ENCODE results near the gene FAM83G. TPM values are rescaled to one million over a fixed set of nuclear protein-coding genes. Genes with fewer than 3 reads are reported as not detected.
"Not testable (repeated sequence)": the region's sequence is repeated elsewhere in the genome, so short reads cannot be mapped to it uniquely, and the experiment has no call there.

The FAM83G gene
- total RNA-seq, 2 donors from 2014 or later: 24.4 to 24.8 TPM

DNA sequence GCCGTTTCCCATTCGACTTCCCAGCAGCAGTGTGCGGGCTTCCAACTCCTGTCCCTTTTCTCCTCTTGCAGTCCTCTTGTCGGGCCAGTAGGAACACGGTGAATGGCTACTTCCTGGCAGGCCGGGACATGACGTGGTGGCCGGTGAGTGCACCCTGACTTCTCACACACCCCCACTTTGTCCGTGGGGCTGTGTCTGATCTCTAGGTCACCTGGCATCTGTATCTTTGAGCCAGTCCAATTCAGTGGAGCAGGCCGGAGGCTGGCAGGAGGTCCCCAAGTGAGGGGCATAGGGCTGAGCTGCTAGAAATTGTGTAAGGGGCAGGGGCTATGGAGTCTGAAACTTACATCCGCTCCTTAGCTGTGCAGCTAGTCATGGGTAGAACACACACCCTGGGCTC is 46.0 kb downstream of the FAM83G start:
- no peak for DNase-seq
- intact Hi-C loops (cut with DNase I): loop anchor here (10.0 kb wide), 1 partner anchor 144 kb away; no protein-coding TSS in a partner anchor
- no peaks in the 10 kb centered on the region for H3K4me1 ChIP-seq
- no peaks in the 10 kb centered on the region for H3K27me3 ChIP-seq
- TF ChIP-seq, protein P1, sequence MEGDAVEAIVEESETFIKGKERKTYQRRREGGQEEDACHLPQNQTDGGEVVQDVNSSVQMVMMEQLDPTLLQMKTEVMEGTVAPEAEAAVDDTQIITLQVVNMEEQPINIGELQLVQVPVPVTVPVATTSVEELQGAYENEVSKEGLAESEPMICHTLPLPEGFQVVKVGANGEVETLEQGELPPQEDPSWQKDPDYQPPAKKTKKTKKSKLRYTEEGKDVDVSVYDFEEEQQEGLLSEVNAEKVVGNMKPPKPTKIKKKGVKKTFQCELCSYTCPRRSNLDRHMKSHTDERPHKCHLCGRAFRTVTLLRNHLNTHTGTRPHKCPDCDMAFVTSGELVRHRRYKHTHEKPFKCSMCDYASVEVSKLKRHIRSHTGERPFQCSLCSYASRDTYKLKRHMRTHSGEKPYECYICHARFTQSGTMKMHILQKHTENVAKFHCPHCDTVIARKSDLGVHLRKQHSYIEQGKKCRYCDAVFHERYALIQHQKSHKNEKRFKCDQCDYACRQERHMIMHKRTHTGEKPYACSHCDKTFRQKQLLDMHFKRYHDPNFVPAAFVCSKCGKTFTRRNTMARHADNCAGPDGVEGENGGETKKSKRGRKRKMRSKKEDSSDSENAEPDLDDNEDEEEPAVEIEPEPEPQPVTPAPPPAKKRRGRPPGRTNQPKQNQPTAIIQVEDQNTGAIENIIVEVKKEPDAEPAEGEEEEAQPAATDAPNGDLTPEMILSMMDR (IDR thresholded peaks at IDR 0.05): no peak
- no peaks in the 10 kb centered on the region for H3K36me3 ChIP-seq
- no peak overlapping the region for H3K27ac ChIP-seq
- no peaks in the 10 kb centered on the region for H3K9me3 ChIP-seq
- H3K9ac ChIP-seq (ENCODE audit: low read depth in 2 of 2, low read length in 2 of 2): no peak overlapping the region
- no peak overlapping the region for H3K4me3 ChIP-seq

DNA sequence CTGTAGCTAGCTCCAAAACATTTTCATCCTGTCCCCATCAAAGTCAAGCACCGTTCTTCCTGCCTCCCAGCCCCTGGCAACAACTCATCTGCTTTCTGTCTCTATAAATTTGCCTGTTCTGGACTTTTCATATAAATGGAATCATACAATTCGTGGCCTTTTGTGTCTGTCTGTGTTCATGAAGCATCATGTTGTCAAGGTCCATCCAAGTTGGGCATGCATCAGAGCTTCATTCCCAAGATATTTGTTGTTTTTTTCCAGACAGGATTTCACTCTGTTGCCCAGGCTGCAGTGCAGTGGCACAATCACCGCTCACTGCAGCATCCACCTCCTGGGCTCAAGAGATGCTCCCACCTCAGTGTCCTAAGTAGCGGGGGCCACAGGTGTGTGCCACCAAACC is 46.7 kb downstream of the FAM83G start:
- Histone ChIP-seq H3K36me3 (no peaks in the 10 kb centered on the region), H3K4me3 (no peak overlapping the region), H3K4me1 (no peaks in the 10 kb centered on the region), H3K27me3 (no peaks in the 10 kb centered on the region), H3K27ac (no peak overlapping the region), H3K9ac (ENCODE audit: low read depth in 2 of 2, low read length in 2 of 2) (no peak overlapping the region), H3K9me3 (no peaks in the 10 kb centered on the region)
- TF ChIP-seq, protein P1 (IDR thresholded peaks at IDR 0.05): no peak
- intact Hi-C loops (cut with DNase I): loop anchor here (10.0 kb wide), 1 partner anchor 143 kb away; no protein-coding TSS in a partner anchor
- DNase-seq: no peak

DNA sequence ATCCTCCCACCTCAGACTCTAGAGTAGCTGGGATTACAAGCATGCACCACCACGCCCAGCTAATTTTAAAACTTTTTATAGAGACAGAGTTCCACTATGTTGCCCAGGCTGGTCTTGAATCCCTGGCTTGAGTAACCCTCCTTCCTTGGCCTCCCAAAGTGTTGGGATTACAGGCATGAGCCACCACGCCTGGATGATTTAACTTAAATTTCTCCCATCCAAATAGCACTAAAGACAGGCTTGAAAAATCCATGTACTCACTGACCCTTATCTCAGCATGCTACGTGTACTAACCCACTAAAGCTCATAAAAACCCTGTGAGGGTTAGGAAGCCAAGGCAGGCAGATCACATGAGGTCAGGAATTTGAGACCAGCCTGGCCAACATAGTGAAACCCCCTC is 48.0 kb downstream of the FAM83G start:
- intact Hi-C loops (cut with DNase I): loop anchor here (10.0 kb wide), 1 partner anchor 142 kb away; no protein-coding TSS in a partner anchor
- no peak overlapping the region for H3K4me3 ChIP-seq
- H3K27me3 ChIP-seq: no peaks in the 10 kb centered on the region
- no peaks in the 10 kb centered on the region for H3K4me1 ChIP-seq
- DNase-seq: no peak
- H3K27ac ChIP-seq: no peak overlapping the region
- no peaks in the 10 kb centered on the region for H3K36me3 ChIP-seq
- no peaks in the 10 kb centered on the region for H3K9me3 ChIP-seq
- no peak overlapping the region for H3K9ac ChIP-seq (ENCODE audit: low read depth in 2 of 2, low read length in 2 of 2)
- TF ChIP-seq, protein P1 (IDR thresholded peaks at IDR 0.05): no peak

DNA sequence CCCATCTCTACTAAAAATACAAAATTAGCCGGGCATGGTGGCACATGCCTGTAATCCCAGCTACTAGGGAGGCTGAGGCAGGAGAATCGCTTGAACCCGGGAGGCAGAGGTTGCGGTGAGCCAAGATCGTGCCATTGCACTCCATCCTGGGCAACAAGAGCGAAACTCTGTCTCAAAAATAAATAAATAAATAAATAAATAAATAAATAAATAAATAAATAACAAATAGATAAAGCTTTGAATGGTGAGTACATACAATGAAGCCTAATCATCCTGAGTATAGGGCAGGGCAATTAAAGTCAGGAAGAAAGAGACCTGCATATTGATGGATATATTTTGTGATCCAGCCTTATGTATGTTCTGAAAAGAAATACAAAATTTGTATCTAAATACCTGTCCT is 48.5 kb downstream of the FAM83G start:
- H3K27ac ChIP-seq; DNase-seq; H3K9ac ChIP-seq (ENCODE audit: low read depth in 2 of 2, low read length in 2 of 2); H3K4me3 ChIP-seq; H3K27me3 ChIP-seq; H3K9me3 ChIP-seq; H3K36me3 ChIP-seq; H3K4me1 ChIP-seq: not testable (repeated sequence)
- intact Hi-C loops (cut with DNase I): loop anchor here (10.0 kb wide), 1 partner anchor 141 kb away; no protein-coding TSS in a partner anchor

DNA sequence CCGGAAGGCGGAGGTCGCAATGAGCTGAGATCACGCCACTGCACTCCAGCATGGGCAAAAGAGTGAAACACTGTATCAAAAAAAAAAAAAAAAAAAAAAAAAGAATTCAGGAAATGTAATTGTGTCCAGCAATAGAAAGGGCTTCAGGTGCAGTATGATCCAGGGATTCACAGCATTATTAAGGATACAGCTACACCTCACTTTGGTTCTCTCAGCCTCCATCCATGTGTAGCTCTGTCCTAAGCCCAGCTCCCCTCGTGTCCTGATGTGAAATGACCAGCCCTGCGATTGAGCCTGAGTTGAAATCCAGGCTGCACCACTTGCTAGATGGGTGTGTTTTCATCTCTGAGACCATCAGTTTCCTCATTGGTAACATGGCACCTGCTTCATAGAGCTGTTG is 49.6 kb downstream of the FAM83G start:
- Histone ChIP-seq H3K36me3 (no peaks in the 10 kb centered on the region), H3K4me1 (no peaks in the 10 kb centered on the region), H3K9ac (ENCODE audit: low read depth in 2 of 2, low read length in 2 of 2) (no peak overlapping the region), H3K27me3 (no peaks in the 10 kb centered on the region), H3K27ac (no peak overlapping the region), H3K9me3 (no peaks in the 10 kb centered on the region), H3K4me3 (no peak overlapping the region)
- intact Hi-C loops (cut with DNase I): loop anchor here (10.0 kb wide), 1 partner anchor 140 kb away; no protein-coding TSS in a partner anchor
- no peak for DNase-seq
- TF ChIP-seq, protein P1 (IDR thresholded peaks at IDR 0.05): no peak

DNA sequence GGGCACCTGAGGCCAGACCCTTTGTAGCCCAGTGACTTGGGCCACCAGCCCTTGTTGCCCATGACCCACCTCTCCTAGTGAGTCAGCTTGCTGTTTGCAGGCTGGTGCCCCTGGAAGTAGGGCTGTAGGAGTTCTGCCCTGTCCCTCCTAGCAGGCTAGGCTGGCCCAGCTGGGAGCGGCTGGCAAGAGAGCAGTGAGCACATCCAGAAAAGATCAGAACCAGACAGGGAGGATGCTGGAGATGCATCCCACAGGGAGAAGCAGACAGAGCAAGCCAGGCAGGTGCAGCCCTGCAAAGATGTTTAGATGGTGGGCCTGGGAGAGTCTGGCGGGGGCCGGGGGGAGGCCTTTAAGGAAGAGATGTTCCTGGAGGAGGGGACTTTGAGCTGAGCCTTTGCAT is 50.2 kb downstream of the FAM83G start:
- no peak for DNase-seq
- H3K9ac ChIP-seq (ENCODE audit: low read depth in 2 of 2, low read length in 2 of 2): no peak overlapping the region
- TF ChIP-seq, protein P1 (IDR thresholded peaks at IDR 0.05): no peak
- H3K36me3 ChIP-seq: no peaks in the 10 kb centered on the region
- intact Hi-C loops (cut with DNase I): loop anchor here (10.0 kb wide), 1 partner anchor 140 kb away; no protein-coding TSS in a partner anchor
- no peaks in the 10 kb centered on the region for H3K9me3 ChIP-seq
- no peak overlapping the region for H3K4me3 ChIP-seq
- no peak overlapping the region for H3K27ac ChIP-seq
- no peaks in the 10 kb centered on the region for H3K27me3 ChIP-seq
- H3K4me1 ChIP-seq: no peaks in the 10 kb centered on the region
